Mammary epithelial cell (primary cell): Measurements from ENCODE around the gene EPHA2.

Experiments used
- CTCF ChIP-seq, 2 donors: IDR thresholded peaks in 1 of 2; conservative IDR thresholded peaks in 1 of 2; 2 replicates each; pipeline ENCODE4 v1.5.1; 2011 to 2012; ENCODE audit warnings: inconsistent platforms in 2 of 2, low read length in 2 of 2, mild to moderate bottlenecking in 2 of 2, control low read depth in 1 of 2, low read depth in 1 of 2; ENCODE audit not compliant: insufficient read depth in 1 of 2; ENCODE audit errors: extremely low read depth in 1 of 2
- EZH2 ChIP-seq: IDR thresholded peaks from 2 replicates; pipeline ENCODE4 v1.6.1; 2012; ENCODE audit warnings: low read length, inconsistent platforms, borderline replicate concordance

- no peak for TF ChIP-seq CTCF (conservative IDR thresholded peaks at IDR 0.05 in 1 of 2, IDR thresholded peaks at IDR 0.05 in 1 of 2; ENCODE audit: extremely low read depth in 1 of 2, insufficient read depth in 1 of 2, low read depth in 1 of 2, low read length in 2 of 2)
- TF ChIP-seq EZH2: no peak
Observed at GRCh38 chr1:16119926-16120325, 35.9 kb downstream of the EPHA2 start.
